Measurements from ENCODE around the gene TAS2R9.
"Not testable (repeated sequence)": the region's sequence is repeated elsewhere in the genome, so short reads cannot be mapped to it uniquely, and the experiment has no call there.

TAS2R9 gene

GRCh38 chr12:10807186-10807585 lies 2.8 kb downstream of the TAS2R9 start, which contains the start of gene TAS2R8:
TSS of gene TAS2R8 (minus strand) at chr12:10807286. CDS start at chr12:10806980, 306 bp downstream.
- Mint-ChIP-seq H3K27me3 (ENCODE audit: low read depth) (no peaks in the 10 kb centered on the region), H3K27ac (no peak within 1 kb of the TSS), H3K36me3 (ENCODE audit: low read depth) (no peaks in the 10 kb centered on the region), H3K9me3 (no peaks in the 10 kb centered on the region), H3K4me1 (no peaks in the 10 kb centered on the region), H3K4me3 (no peak within 1 kb of the TSS)
- no peak for TF ChIP-seq CTCF (IDR thresholded peaks at IDR 0.05; ENCODE audit: unreplicated experiment in 3 of 3)

- Mint-ChIP-seq H3K4me3 (no peak within 1 kb of the TSS), H3K27me3 (ENCODE audit: low read depth) (no peaks in the 10 kb centered on the region), H3K9me3 (no peaks in the 10 kb centered on the region), H3K4me1 (no peaks in the 10 kb centered on the region), H3K36me3 (ENCODE audit: low read depth) (no peaks in the 10 kb centered on the region), H3K27ac (no peak within 1 kb of the TSS)
- TF ChIP-seq CTCF (IDR thresholded peaks at IDR 0.05; ENCODE audit: unreplicated experiment in 3 of 3): no peak
Observed at GRCh38 chr12:10802587-10802986, 7.4 kb downstream of the TAS2R9 start, which contains the start of gene TAS2R7. TSS of gene TAS2R7 (minus strand) at chr12:10802627. CDS start at chr12:10802570, 57 bp downstream.

GRCh38 chr12:10801741-10802140 lies 8.2 kb downstream of the TAS2R9 start:
- Mint-ChIP-seq H3K36me3 (ENCODE audit: low read depth) (no peaks in the 10 kb centered on the region), H3K9me3 (no peaks in the 10 kb centered on the region), H3K4me3 (no peak overlapping the region), H3K27me3 (ENCODE audit: low read depth) (no peaks in the 10 kb centered on the region), H3K27ac (no peak overlapping the region), H3K4me1 (no peaks in the 10 kb centered on the region)
- no peak for TF ChIP-seq CTCF (IDR thresholded peaks at IDR 0.05; ENCODE audit: unreplicated experiment in 3 of 3)

GRCh38 chr12:10794222-10794621 lies 15.7 kb downstream of the TAS2R9 start:
- Mint-ChIP-seq H3K9me3 (no peaks in the 10 kb centered on the region), H3K36me3 (ENCODE audit: low read depth) (no peaks in the 10 kb centered on the region), H3K4me1 (no peaks in the 10 kb centered on the region), H3K4me3 (no peak overlapping the region), H3K27ac (no peak overlapping the region), H3K27me3 (ENCODE audit: low read depth) (no peaks in the 10 kb centered on the region)
- TF ChIP-seq CTCF (IDR thresholded peaks at IDR 0.05; ENCODE audit: unreplicated experiment in 3 of 3): no peak

- not testable (repeated sequence) for H3K27ac Mint-ChIP-seq; H3K36me3 Mint-ChIP-seq (ENCODE audit: low read depth); H3K9me3 Mint-ChIP-seq; H3K27me3 Mint-ChIP-seq (ENCODE audit: low read depth); H3K4me1 Mint-ChIP-seq; H3K4me3 Mint-ChIP-seq
Observed at GRCh38 chr12:10791769-10792168, 18.2 kb downstream of the TAS2R9 start.

- H3K4me1 Mint-ChIP-seq: no peaks in the 10 kb centered on the region
- TF ChIP-seq CTCF (IDR thresholded peaks at IDR 0.05; ENCODE audit: unreplicated experiment in 3 of 3): no peak
- H3K27ac Mint-ChIP-seq: no peak overlapping the region
- no peaks in the 10 kb centered on the region for H3K9me3 Mint-ChIP-seq
- no peaks in the 10 kb centered on the region for H3K27me3 Mint-ChIP-seq (ENCODE audit: low read depth)
- H3K36me3 Mint-ChIP-seq (ENCODE audit: low read depth): no peaks in the 10 kb centered on the region
- no peak overlapping the region for H3K4me3 Mint-ChIP-seq
Observed at GRCh38 chr12:10783252-10783651, 26.7 kb downstream of the TAS2R9 start.

Measured in nephron (organoid).